ENCODE results near the gene SEPTIN14. TPM values are rescaled to one million over a fixed set of nuclear protein-coding genes. Genes with fewer than 3 reads are reported as not detected.

SEPTIN14 gene
- total RNA-seq, 1 donor: not detected

DNA sequence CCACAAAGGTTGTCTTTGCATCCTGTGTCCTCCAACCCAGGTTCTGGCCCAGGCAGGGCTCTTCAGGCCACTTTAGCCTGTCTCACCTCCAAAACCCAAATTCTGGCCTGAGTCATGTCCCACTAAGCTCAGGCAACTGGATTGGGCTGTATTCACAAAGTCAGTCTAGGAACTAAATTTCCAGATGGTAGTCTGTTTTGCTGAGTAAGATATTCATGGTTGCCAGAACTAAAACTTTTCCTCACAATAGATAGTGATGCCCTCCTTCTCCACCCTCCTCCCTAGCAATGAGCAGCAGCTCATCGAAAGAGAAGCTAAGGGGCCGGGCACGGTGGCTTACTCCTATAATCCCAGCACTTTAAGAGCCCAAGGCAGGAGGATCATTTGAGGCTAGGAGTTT lies 21.8 kb upstream of the SEPTIN14 start:
- Histone ChIP-seq H2AFZ (ENCODE audit: low read length) (no peak overlapping the region), H3K4me3 (ENCODE audit: insufficient read depth, low read length) (no peak overlapping the region), H3K27ac (ENCODE audit: low read depth, low read length) (no peak overlapping the region), H3K27me3 (ENCODE audit: insufficient read depth, low read length) (no peaks in the 10 kb centered on the region), H3K9me3 (ENCODE audit: low read depth, low read length) (no peaks in the 10 kb centered on the region), H3K4me2 (ENCODE audit: insufficient read depth, low read length) (no peak overlapping the region), H4K20me1 (ENCODE audit: insufficient read depth, low read length) (no peaks in the 10 kb centered on the region), H3K79me2 (ENCODE audit: insufficient read depth, low read length) (no peaks in the 10 kb centered on the region), H3K4me1 (ENCODE audit: insufficient read depth, low read length) (no peaks in the 10 kb centered on the region), H3K36me3 (ENCODE audit: insufficient read depth, low read length) (no peaks in the 10 kb centered on the region)
- DNase-seq (ENCODE audit: insufficient read length, low spot score, missing footprints): no peak
- TF ChIP-seq, protein P1, sequence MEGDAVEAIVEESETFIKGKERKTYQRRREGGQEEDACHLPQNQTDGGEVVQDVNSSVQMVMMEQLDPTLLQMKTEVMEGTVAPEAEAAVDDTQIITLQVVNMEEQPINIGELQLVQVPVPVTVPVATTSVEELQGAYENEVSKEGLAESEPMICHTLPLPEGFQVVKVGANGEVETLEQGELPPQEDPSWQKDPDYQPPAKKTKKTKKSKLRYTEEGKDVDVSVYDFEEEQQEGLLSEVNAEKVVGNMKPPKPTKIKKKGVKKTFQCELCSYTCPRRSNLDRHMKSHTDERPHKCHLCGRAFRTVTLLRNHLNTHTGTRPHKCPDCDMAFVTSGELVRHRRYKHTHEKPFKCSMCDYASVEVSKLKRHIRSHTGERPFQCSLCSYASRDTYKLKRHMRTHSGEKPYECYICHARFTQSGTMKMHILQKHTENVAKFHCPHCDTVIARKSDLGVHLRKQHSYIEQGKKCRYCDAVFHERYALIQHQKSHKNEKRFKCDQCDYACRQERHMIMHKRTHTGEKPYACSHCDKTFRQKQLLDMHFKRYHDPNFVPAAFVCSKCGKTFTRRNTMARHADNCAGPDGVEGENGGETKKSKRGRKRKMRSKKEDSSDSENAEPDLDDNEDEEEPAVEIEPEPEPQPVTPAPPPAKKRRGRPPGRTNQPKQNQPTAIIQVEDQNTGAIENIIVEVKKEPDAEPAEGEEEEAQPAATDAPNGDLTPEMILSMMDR (IDR thresholded peaks at IDR 0.05; ENCODE audit: extremely low read depth, low read depth, low read length): no peak

GRCh38 chr7:55878691-55879090 lies 16.1 kb upstream of the SEPTIN14 start:
- Histone ChIP-seq H4K20me1 (ENCODE audit: insufficient read depth, low read length) (no peaks in the 10 kb centered on the region), H3K27me3 (ENCODE audit: insufficient read depth, low read length) (no peaks in the 10 kb centered on the region), H2AFZ (ENCODE audit: low read length) (no peak overlapping the region), H3K4me2 (ENCODE audit: insufficient read depth, low read length) (no peak overlapping the region), H3K36me3 (ENCODE audit: insufficient read depth, low read length) (no peaks in the 10 kb centered on the region), H3K27ac (ENCODE audit: low read depth, low read length) (no peak overlapping the region), H3K79me2 (ENCODE audit: insufficient read depth, low read length) (no peaks in the 10 kb centered on the region), H3K4me1 (ENCODE audit: insufficient read depth, low read length) (no peaks in the 10 kb centered on the region), H3K4me3 (ENCODE audit: insufficient read depth, low read length) (no peak overlapping the region), H3K9me3 (ENCODE audit: low read depth, low read length) (no peaks in the 10 kb centered on the region)
- TF ChIP-seq, protein P1 (IDR thresholded peaks at IDR 0.05; ENCODE audit: extremely low read depth, low read depth, low read length): no peak
- no peak for DNase-seq (ENCODE audit: insufficient read length, low spot score, missing footprints)

DNA sequence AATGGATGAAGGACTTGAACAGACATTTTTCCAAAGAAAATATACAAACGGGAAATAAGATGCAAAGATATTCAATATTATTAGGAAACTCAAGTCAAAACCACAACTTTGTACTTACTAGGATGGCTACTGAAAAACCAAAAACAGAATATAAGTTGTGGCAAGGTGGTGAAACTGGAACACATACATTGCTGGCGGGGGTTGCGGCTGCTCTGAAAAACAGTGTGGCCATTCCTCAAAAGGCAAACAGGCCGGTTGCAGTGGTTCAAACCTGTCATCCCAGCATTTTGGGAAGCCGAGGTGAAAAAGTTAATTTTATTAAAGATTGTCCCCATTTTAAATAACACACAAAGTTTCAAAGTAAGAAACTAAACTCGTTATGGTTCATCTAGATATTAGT lies 14.8 kb upstream of the SEPTIN14 start:
- Histone ChIP-seq H4K20me1 (ENCODE audit: insufficient read depth, low read length) (no peaks in the 10 kb centered on the region), H3K4me3 (ENCODE audit: insufficient read depth, low read length) (no peak overlapping the region), H3K27me3 (ENCODE audit: insufficient read depth, low read length) (no peaks in the 10 kb centered on the region), H2AFZ (ENCODE audit: low read length) (no peak overlapping the region), H3K27ac (ENCODE audit: low read depth, low read length) (no peak overlapping the region), H3K9me3 (ENCODE audit: low read depth, low read length) (no peaks in the 10 kb centered on the region), H3K4me2 (ENCODE audit: insufficient read depth, low read length) (no peak overlapping the region), H3K4me1 (ENCODE audit: insufficient read depth, low read length) (no peaks in the 10 kb centered on the region), H3K36me3 (ENCODE audit: insufficient read depth, low read length) (no peaks in the 10 kb centered on the region), H3K79me2 (ENCODE audit: insufficient read depth, low read length) (no peaks in the 10 kb centered on the region)
- no peak for DNase-seq (ENCODE audit: insufficient read length, low spot score, missing footprints)
- TF ChIP-seq, protein P1 (IDR thresholded peaks at IDR 0.05; ENCODE audit: extremely low read depth, low read depth, low read length): no peak

GRCh38 chr7:55873765-55874164 lies 11.2 kb upstream of the SEPTIN14 start:
- TF ChIP-seq, protein P1 (IDR thresholded peaks at IDR 0.05; ENCODE audit: extremely low read depth, low read depth, low read length): no peak
- H4K20me1 ChIP-seq (ENCODE audit: insufficient read depth, low read length): no peaks in the 10 kb centered on the region
- no peaks in the 10 kb centered on the region for H3K36me3 ChIP-seq (ENCODE audit: insufficient read depth, low read length)
- no peaks in the 10 kb centered on the region for H3K27me3 ChIP-seq (ENCODE audit: insufficient read depth, low read length)
- no peak overlapping the region for H3K27ac ChIP-seq (ENCODE audit: low read depth, low read length)
- no peaks in the 10 kb centered on the region for H3K79me2 ChIP-seq (ENCODE audit: insufficient read depth, low read length)
- H3K4me3 ChIP-seq (ENCODE audit: insufficient read depth, low read length): no peak overlapping the region
- no peaks in the 10 kb centered on the region for H3K9me3 ChIP-seq (ENCODE audit: low read depth, low read length)
- H3K4me1 ChIP-seq (ENCODE audit: insufficient read depth, low read length): no peaks in the 10 kb centered on the region
- no peak overlapping the region for H2AFZ ChIP-seq (ENCODE audit: low read length)
- no peak for DNase-seq (ENCODE audit: insufficient read length, low spot score, missing footprints)
- H3K4me2 ChIP-seq (ENCODE audit: insufficient read depth, low read length): no peak overlapping the region
